Measurements from ENCODE around the gene COL4A2.
A peak's percentile ranks its signal among the peaks of the same experiment; 100 is the strongest.

The COL4A2 gene

GRCh38 chr13:110455444-110455843 lies 148.4 kb downstream of the COL4A2 start:
- no peak for DNase-seq (ENCODE audit: low read depth in 3 of 3)

GRCh38 chr13:110455941-110456340 lies 148.9 kb downstream of the COL4A2 start:
- DNase-seq (ENCODE audit: low read depth in 3 of 3), result peak; percentile 39 to 58 (median 44)

- no peak for DNase-seq (ENCODE audit: low read depth in 3 of 3)
Measured at GRCh38 chr13:110456550-110456949, 149.5 kb downstream of the COL4A2 start.

GRCh38 chr13:110457361-110457760 lies 150.3 kb downstream of the COL4A2 start:
- no peak for DNase-seq (ENCODE audit: low read depth in 3 of 3)

- DNase-seq (ENCODE audit: low read depth in 3 of 3), result no peak
Measured at GRCh38 chr13:110458017-110458416, 150.9 kb downstream of the COL4A2 start.

GRCh38 chr13:110458594-110459365 lies 151.7 kb downstream of the COL4A2 start:
- no peak for DNase-seq (ENCODE audit: low read depth in 3 of 3)

GRCh38 chr13:110462091-110462490 lies 155.0 kb downstream of the COL4A2 start:
- DNase-seq (ENCODE audit: low read depth in 3 of 3), result no peak

GRCh38 chr13:110463156-110463555 lies 156.1 kb downstream of the COL4A2 start:
- DNase-seq (ENCODE audit: low read depth in 3 of 3), result no peak

GRCh38 chr13:110463871-110464510 lies 156.9 kb downstream of the COL4A2 start:
- no peak for DNase-seq (ENCODE audit: low read depth in 3 of 3)

GRCh38 chr13:110464556-110465333 lies 157.7 kb downstream of the COL4A2 start:
- no peak for DNase-seq (ENCODE audit: low read depth in 3 of 3)

GRCh38 chr13:110465696-110466095 lies 158.6 kb downstream of the COL4A2 start:
- no peak for DNase-seq (ENCODE audit: low read depth in 3 of 3)

- DNase-seq (ENCODE audit: low read depth in 3 of 3), result no peak
Measured at GRCh38 chr13:110466266-110466915, 159.3 kb downstream of the COL4A2 start.

- DNase-seq (ENCODE audit: low read depth in 3 of 3), result no peak
Measured at GRCh38 chr13:110467516-110468110, 160.5 kb downstream of the COL4A2 start.

GRCh38 chr13:110468986-110469495 lies 162.0 kb downstream of the COL4A2 start:
- no peak for DNase-seq (ENCODE audit: low read depth in 3 of 3)

- DNase-seq (ENCODE audit: low read depth in 3 of 3), result no peak
Measured at GRCh38 chr13:110469597-110469996, 162.5 kb downstream of the COL4A2 start.

GRCh38 chr13:110470272-110471009 lies 163.4 kb downstream of the COL4A2 start:
- no peak for DNase-seq (ENCODE audit: low read depth in 3 of 3)

GRCh38 chr13:110471156-110471832 lies 164.2 kb downstream of the COL4A2 start:
- no peak for DNase-seq (ENCODE audit: low read depth in 3 of 3)

GRCh38 chr13:110471833-110472162 lies 164.7 kb downstream of the COL4A2 start:
- peak in 1 of 3 donors; percentile 18 for DNase-seq (ENCODE audit: low read depth in 3 of 3)

- no peak for DNase-seq (ENCODE audit: low read depth in 3 of 3)
Measured at GRCh38 chr13:110472904-110473563, 165.9 kb downstream of the COL4A2 start.

- DNase-seq (ENCODE audit: low read depth in 3 of 3), result no peak
Measured at GRCh38 chr13:110474713-110475112, 167.6 kb downstream of the COL4A2 start.
